Measurements from ENCODE around the gene EIF4A2.

Gene EIF4A2

DNA sequence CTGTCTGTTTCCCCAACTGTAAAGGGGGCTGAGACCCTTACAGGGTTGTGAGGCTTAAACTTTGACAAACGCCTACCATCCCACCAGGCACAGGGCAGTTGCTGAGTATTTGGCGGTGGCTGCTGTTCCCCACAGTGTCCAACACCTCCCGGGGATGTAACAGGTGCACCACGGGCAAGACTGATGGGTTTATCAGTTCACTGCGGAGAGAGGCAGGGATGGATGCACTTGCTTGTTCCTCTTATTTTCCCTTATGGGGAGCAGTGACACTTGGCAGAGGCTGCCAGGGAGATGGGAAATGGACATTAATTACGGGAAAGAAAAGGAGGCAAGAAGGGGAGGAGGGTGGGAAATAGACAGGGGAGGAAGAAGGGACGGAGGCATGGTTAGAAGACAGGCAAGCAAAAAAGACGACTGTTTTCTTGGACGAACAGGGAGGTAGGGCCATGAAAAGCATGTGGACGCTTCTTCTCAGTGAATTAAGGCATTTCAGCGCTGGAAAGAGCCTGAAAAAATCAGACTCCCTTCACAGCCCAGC lies 42.6 kb downstream of the EIF4A2 start:
- H3K9ac ChIP-seq (ENCODE audit: low read depth, low read length, poor library complexity, severe bottlenecking): no peak overlapping the region
- no peak overlapping the region for H3K4me2 ChIP-seq (ENCODE audit: low read depth, low read length, poor library complexity, severe bottlenecking)
- no peaks in the 10 kb centered on the region for H3K9me2 ChIP-seq (replicated peaks; ENCODE audit: low read depth, low read length)
- H3K4me1 ChIP-seq (ENCODE audit: insufficient read depth, low read length, poor library complexity, severe bottlenecking): peaks cover 13% of the 10 kb centered on the region
- H2AFZ ChIP-seq (ENCODE audit: low read length): no peak overlapping the region
- H3K36me3 ChIP-seq (ENCODE audit: insufficient read depth, low read length): no peaks in the 10 kb centered on the region
- no peaks in the 10 kb centered on the region for H4K20me1 ChIP-seq (ENCODE audit: insufficient read depth, low read length, poor library complexity, severe bottlenecking)
- H3K79me2 ChIP-seq (ENCODE audit: insufficient read depth, low read length): no peaks in the 10 kb centered on the region
- TF ChIP-seq EZH2phosphoT487 (IDR thresholded peaks at IDR 0.05; ENCODE audit: borderline replicate concordance): no peak
- TF ChIP-seq, protein P1, sequence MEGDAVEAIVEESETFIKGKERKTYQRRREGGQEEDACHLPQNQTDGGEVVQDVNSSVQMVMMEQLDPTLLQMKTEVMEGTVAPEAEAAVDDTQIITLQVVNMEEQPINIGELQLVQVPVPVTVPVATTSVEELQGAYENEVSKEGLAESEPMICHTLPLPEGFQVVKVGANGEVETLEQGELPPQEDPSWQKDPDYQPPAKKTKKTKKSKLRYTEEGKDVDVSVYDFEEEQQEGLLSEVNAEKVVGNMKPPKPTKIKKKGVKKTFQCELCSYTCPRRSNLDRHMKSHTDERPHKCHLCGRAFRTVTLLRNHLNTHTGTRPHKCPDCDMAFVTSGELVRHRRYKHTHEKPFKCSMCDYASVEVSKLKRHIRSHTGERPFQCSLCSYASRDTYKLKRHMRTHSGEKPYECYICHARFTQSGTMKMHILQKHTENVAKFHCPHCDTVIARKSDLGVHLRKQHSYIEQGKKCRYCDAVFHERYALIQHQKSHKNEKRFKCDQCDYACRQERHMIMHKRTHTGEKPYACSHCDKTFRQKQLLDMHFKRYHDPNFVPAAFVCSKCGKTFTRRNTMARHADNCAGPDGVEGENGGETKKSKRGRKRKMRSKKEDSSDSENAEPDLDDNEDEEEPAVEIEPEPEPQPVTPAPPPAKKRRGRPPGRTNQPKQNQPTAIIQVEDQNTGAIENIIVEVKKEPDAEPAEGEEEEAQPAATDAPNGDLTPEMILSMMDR (conservative IDR thresholded peaks at IDR 0.05; ENCODE audit: low read length): no peak
- no peaks in the 10 kb centered on the region for H3F3A ChIP-seq (ENCODE audit: low read depth)
- H3K27me3 ChIP-seq (ENCODE audit: insufficient read depth, low read length, poor library complexity, severe bottlenecking): peaks cover 52% of the 10 kb centered on the region
- H3K4me3 ChIP-seq (ENCODE audit: low read length, poor library complexity, severe bottlenecking): no peak overlapping the region
- H3K9me3 ChIP-seq (ENCODE audit: insufficient read depth, low read depth, low read length): no peaks in the 10 kb centered on the region

DNA sequence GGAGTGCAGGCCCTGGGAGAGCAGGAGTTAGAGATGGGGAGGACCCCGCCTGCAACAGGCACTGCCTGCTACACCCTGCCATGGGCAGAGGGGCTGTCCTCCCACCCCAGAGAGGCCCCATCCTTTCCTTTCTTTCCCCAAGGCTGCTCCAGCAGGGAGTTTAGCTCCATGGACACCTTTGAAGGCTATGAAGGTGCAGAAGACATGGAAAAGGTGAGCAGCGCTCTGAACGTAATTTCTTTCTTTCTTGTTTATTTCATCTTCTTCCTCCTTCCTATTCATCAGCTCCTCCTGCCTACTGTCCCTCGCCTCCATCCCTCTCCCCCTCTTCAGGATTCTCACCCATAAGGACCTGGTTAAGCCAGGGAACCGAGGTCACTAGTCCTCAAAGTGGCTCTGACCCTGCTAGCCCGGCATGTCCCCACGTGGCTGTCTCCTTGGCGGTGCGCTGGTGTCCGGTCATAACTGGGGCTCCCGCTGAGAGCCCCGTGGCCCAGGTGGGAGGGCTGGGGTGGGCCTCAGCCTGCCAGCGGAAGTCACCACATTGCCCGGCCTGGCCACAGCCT lies 43.1 kb downstream of the EIF4A2 start:
- Histone ChIP-seq H3K9me3 (ENCODE audit: insufficient read depth, low read depth, low read length) (no peaks in the 10 kb centered on the region), H3K9me2 (replicated peaks; ENCODE audit: low read depth, low read length) (no peaks in the 10 kb centered on the region), H3K36me3 (ENCODE audit: insufficient read depth, low read length) (no peaks in the 10 kb centered on the region), H4K20me1 (ENCODE audit: insufficient read depth, low read length, poor library complexity, severe bottlenecking) (no peaks in the 10 kb centered on the region), H3K9ac (ENCODE audit: low read depth, low read length, poor library complexity, severe bottlenecking) (peak overlapping the region; percentile 62), H3K27me3 (ENCODE audit: insufficient read depth, low read length, poor library complexity, severe bottlenecking) (peaks cover 58% of the 10 kb centered on the region), H3K4me3 (ENCODE audit: low read length, poor library complexity, severe bottlenecking) (peak overlapping the region; percentile 81), H3K4me1 (ENCODE audit: insufficient read depth, low read length, poor library complexity, severe bottlenecking) (peaks cover 13% of the 10 kb centered on the region), H3K79me2 (ENCODE audit: insufficient read depth, low read length) (no peaks in the 10 kb centered on the region), H3F3A (ENCODE audit: low read depth) (no peaks in the 10 kb centered on the region), H2AFZ (ENCODE audit: low read length) (peak overlapping the region; percentile 96; the same call in 1 of the 2 replicates), H3K4me2 (ENCODE audit: low read depth, low read length, poor library complexity, severe bottlenecking) (peak overlapping the region; percentile 77)
- TF ChIP-seq, protein P1 (conservative IDR thresholded peaks at IDR 0.05; ENCODE audit: low read length): no peak
- TF ChIP-seq EZH2phosphoT487 (IDR thresholded peaks at IDR 0.05; ENCODE audit: borderline replicate concordance): no peak

DNA sequence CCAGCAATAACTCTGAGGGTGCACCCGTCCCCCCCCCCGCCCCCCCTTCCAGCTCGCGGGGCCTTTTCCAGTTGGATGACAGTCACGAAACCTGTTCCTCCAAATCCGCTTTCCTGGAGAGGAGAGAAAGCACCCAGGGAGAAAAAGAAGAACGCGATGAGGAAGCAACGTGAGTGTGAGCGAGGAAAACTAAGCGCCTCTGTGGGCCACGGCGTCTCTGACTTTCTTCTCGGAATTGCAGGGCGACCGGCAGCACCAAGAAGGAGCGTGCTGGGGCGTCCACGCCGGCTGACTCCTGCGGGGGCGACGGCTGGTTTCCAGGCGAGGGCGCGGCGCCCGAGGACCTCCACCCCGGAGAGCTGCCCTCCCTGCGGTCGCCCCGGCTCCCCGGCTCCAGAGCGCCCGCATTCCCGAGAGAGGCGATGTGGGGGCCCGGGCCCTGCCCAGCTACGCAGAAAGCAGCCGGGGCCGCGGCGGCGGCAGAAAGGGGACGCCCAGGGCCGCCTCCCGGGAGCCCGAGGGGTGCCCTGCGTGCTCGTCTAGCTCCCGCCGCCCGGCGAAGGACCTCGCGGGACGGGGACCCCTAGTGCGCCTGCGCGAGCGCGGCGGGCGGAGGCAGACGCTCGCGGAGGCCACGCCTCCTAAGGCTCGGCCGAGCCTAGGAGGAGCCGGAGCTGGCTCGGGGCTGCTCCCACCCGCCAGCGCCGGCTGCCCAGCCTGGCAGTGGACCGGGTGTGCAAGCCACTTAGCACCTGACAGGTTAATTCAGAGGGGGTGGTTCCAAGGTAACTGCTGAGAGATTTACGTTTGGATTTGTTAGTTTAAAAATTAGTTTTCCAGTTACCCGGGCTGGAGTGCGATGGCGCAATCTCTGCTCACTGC lies 43.8 kb downstream of the EIF4A2 start:
- peak overlapping the region; percentile 96 for H2AFZ ChIP-seq (ENCODE audit: low read length)

More for the DNA sequence above, 43.8 kb downstream of the EIF4A2 start:
- no peaks in the 10 kb centered on the region for H3K36me3 ChIP-seq (ENCODE audit: insufficient read depth, low read length)
- H4K20me1 ChIP-seq (ENCODE audit: insufficient read depth, low read length, poor library complexity, severe bottlenecking): no peaks in the 10 kb centered on the region
- no peak for TF ChIP-seq EZH2phosphoT487 (IDR thresholded peaks at IDR 0.05; ENCODE audit: borderline replicate concordance)
- TF ChIP-seq, protein P1 (conservative IDR thresholded peaks at IDR 0.05; ENCODE audit: low read length): no peak
- no peaks in the 10 kb centered on the region for H3K9me3 ChIP-seq (ENCODE audit: insufficient read depth, low read depth, low read length)
- peaks cover 64% of the 10 kb centered on the region for H3K27me3 ChIP-seq (ENCODE audit: insufficient read depth, low read length, poor library complexity, severe bottlenecking)
- H3F3A ChIP-seq (ENCODE audit: low read depth): no peaks in the 10 kb centered on the region
- no peaks in the 10 kb centered on the region for H3K9me2 ChIP-seq (replicated peaks; ENCODE audit: low read depth, low read length)
- peak overlapping the region; percentile 81 for H3K4me3 ChIP-seq (ENCODE audit: low read length, poor library complexity, severe bottlenecking)
- no peaks in the 10 kb centered on the region for H3K79me2 ChIP-seq (ENCODE audit: insufficient read depth, low read length)
- H3K9ac ChIP-seq (ENCODE audit: low read depth, low read length, poor library complexity, severe bottlenecking): peak overlapping the region; percentile 62
- H3K4me1 ChIP-seq (ENCODE audit: insufficient read depth, low read length, poor library complexity, severe bottlenecking): peaks cover 13% of the 10 kb centered on the region
- H3K4me2 ChIP-seq (ENCODE audit: low read depth, low read length, poor library complexity, severe bottlenecking): peak overlapping the region; percentile 77
